HCT116 (cell line): Measurements from ENCODE around the gene FKBP5. TPM values are rescaled to one million over a fixed set of nuclear protein-coding genes. Genes with fewer than 3 reads are reported as not detected.
A peak's percentile ranks its signal among the peaks of the same experiment; 100 is the strongest.

Source experiments
- ATAC-seq: fragments of 200-7000 bp; cut with Tn5 transposase; 2 replicates; pipeline ENCODE4 v1.9.1; 2020; ENCODE audit warnings: mild to moderate bottlenecking, moderate library complexity
- BruUV-seq: library from RNA; stranded (reverse); fragments of 400-500 nt; replicated peaks from 2 replicates; lab custom pipeline; 2021; lab: Mats Ljungman, UMichigan
- CTCF ChIA-PET: fragments of 300-600 bp; sonication (Branson Sonifier 250); formaldehyde crosslinking; loops from one replicate; lab custom pipeline; 2021; ENCODE audit warnings: antibody characterized with exemption; lab: Charles Lee
- POLR2A ChIA-PET: fragments of 300-600, 350-600 bp; sonication (Branson Sonifier 250); formaldehyde crosslinking; loops from one replicate; lab custom pipeline; 2021; ENCODE audit warnings: antibody characterized with exemption; lab: Charles Lee
- RAD21 ChIA-PET, 2 experiments: fragments of 300-600 bp; sonication (Branson Sonifier 250); formaldehyde crosslinking; loops; one replicate each; lab custom pipeline; 2023; ENCODE audit warnings: low total read pairs in 2 of 2; ENCODE audit not compliant: uncharacterized antibody in 2 of 2, unreplicated experiment in 2 of 2, low non-redundant PET in 1 of 2; lab: Charles Lee
- DNase-seq: peaks from one replicate; pipeline ENCODE4 v3.0.0-alpha.2; 2010; ENCODE audit warnings: low read depth, low spot score
- H2AFZ ChIP-seq: fragments of 200-600 bp; shearing (Covaris generic), sonication (generic); 2 replicates; pipeline ENCODE4 v1.6.1; 2017; ENCODE audit warnings: low read depth, mixed run types, mixed read lengths, antibody characterized with exemption, low read length; ENCODE audit not compliant: poor library complexity, severe bottlenecking
- H3K27ac ChIP-seq: 2 replicates; pipeline ENCODE4 v1.5.1; 2012; ENCODE audit warnings: low read depth, low read length
- H3K27me3 ChIP-seq: fragments of 200-600 bp; sonication (generic); 2 replicates; pipeline ENCODE4 v1.6.1; 2016; ENCODE audit warnings: mixed run types, low read length, mixed read lengths; ENCODE audit not compliant: insufficient read depth
- H3K36me3 ChIP-seq, 2 experiments: fragments of 200-500 bp in 1 of 2; fragments of 200-600 bp in 1 of 2; sonication (Bioruptor generic) in 1 of 2; sonication (generic) in 1 of 2; 2 replicates each; pipeline versions ENCODE4 v1.5.1 to v1.6.1; 2014 to 2016; ENCODE audit warnings: low read length in 2 of 2, inconsistent platforms in 1 of 2, mixed read lengths in 1 of 2, mixed run types in 1 of 2; ENCODE audit not compliant: insufficient read depth in 2 of 2, control insufficient read depth in 1 of 2
- H3K4me1 ChIP-seq, 2 experiments: fragments of 200-600 bp in 1 of 2; sonication (generic) in 1 of 2; 2 replicates each; pipeline versions ENCODE4 v1.5.1 to v1.6.1; 2012 to 2017; ENCODE audit warnings: low read length in 2 of 2, inconsistent platforms in 1 of 2, mild to moderate bottlenecking in 1 of 2, mixed read lengths in 1 of 2, mixed run types in 1 of 2, moderate library complexity in 1 of 2; ENCODE audit not compliant: insufficient read depth in 2 of 2, control insufficient read depth in 1 of 2
- H3K4me2 ChIP-seq: fragments of 200-600 bp; sonication (generic); 2 replicates; pipeline ENCODE4 v1.6.1; 2017; ENCODE audit warnings: mixed run types, low read length, mixed read lengths
- H3K4me3 ChIP-seq, 2 experiments: fragments of 200-600 bp in 1 of 2; sonication (generic) in 1 of 2; replicated peaks in 1 of 2; 2 replicates each; pipeline ENCODE4 v1.5.1; 2011 to 2016; ENCODE audit warnings: low read length in 2 of 2, control low read depth in 1 of 2, low read depth in 1 of 2, mild to moderate bottlenecking in 1 of 2, mixed read lengths in 1 of 2, mixed run types in 1 of 2
- H3K79me2 ChIP-seq: fragments of 200-600 bp; sonication (generic); 2 replicates; pipeline ENCODE4 v1.6.1; 2017; ENCODE audit warnings: mild to moderate bottlenecking, mixed run types, low read length, moderate library complexity, mixed read lengths; ENCODE audit not compliant: insufficient read depth
- H3K9ac ChIP-seq: fragments of 200-600 bp; sonication (generic); 2 replicates; pipeline ENCODE4 v1.6.1; 2016; ENCODE audit warnings: low read length, mixed read lengths
- H3K9me2 ChIP-seq: fragments of 200-600 bp; sonication (generic), shearing (Covaris generic); 2 replicates; pipeline ENCODE4 v1.6.1; 2017; ENCODE audit warnings: mixed run types, mild to moderate bottlenecking, moderate library complexity; ENCODE audit not compliant: insufficient read depth
- H3K9me3 ChIP-seq, 2 experiments: fragments of 200-500 bp in 1 of 2; fragments of 200-600 bp in 1 of 2; sonication (Bioruptor generic) in 1 of 2; sonication (generic) in 1 of 2; 2 replicates each; pipeline ENCODE4 v1.6.1; 2014 to 2017; ENCODE audit warnings: low read length in 2 of 2, mixed read lengths in 2 of 2, inconsistent platforms in 1 of 2, low read depth in 1 of 2, mild to moderate bottlenecking in 1 of 2, mixed run types in 1 of 2, moderate library complexity in 1 of 2; ENCODE audit not compliant: control insufficient read depth in 1 of 2, insufficient read depth in 1 of 2
- H4K20me1 ChIP-seq: fragments of 200-600 bp; sonication (generic), shearing (Covaris generic); 2 replicates; pipeline ENCODE4 v1.6.1; 2017; ENCODE audit warnings: mixed run types, mild to moderate bottlenecking, moderate library complexity; ENCODE audit not compliant: insufficient read depth
- CBX3 ChIP-seq: IDR thresholded peaks from 2 replicates; pipeline ENCODE4 v1.6.1; 2012; ENCODE audit warnings: low read depth
- ELF1 ChIP-seq: IDR thresholded peaks from 2 replicates; pipeline ENCODE4 v1.6.1; 2012; ENCODE audit warnings: low read depth, borderline replicate concordance
- EZH2phosphoT487 ChIP-seq: fragments of 200-600 bp; IDR thresholded peaks from 2 replicates; pipeline ENCODE4 v1.6.1; 2018; ENCODE audit warnings: antibody characterized with exemption, borderline replicate concordance
- FOSL1 ChIP-seq: IDR thresholded peaks from 2 replicates; pipeline ENCODE4 v1.6.1; 2012; ENCODE audit warnings: low read depth
- POLR2AphosphoS5 ChIP-seq: IDR thresholded peaks from 2 replicates; pipeline ENCODE4 v1.6.1; 2011; ENCODE audit warnings: mild to moderate bottlenecking, low read depth, low read length, moderate library complexity
- RAD21 ChIP-seq: IDR thresholded peaks from 2 replicates; pipeline ENCODE4 v1.6.1; 2012; ENCODE audit warnings: low read depth, mild to moderate bottlenecking
- SIN3A ChIP-seq: IDR thresholded peaks from 2 replicates; pipeline ENCODE4 v1.6.1; 2012; ENCODE audit warnings: low read depth
- SP1 ChIP-seq: IDR thresholded peaks from 2 replicates; pipeline ENCODE4 v1.6.1; 2012; ENCODE audit warnings: low read depth
- SRF ChIP-seq: IDR thresholded peaks from 2 replicates; pipeline ENCODE4 v1.6.1; 2012; ENCODE audit warnings: low read depth
- TCF7L2 ChIP-seq: IDR thresholded peaks from 2 replicates; pipeline ENCODE4 v1.7.0; 2011; ENCODE audit warnings: borderline replicate concordance, inconsistent platforms; ENCODE audit not compliant: insufficient read depth, insufficient read length; ENCODE audit errors: extremely low read depth
- ZFX ChIP-seq: fragments of 450-650 bp; IDR thresholded peaks from 2 replicates; pipeline ENCODE4 v1.6.1; 2017
- ZNF274 ChIP-seq: fragments of 200-500 bp; sonication (Bioruptor generic); IDR thresholded peaks from 2 replicates; pipeline ENCODE4 v1.6.1; 2014; ENCODE audit warnings: mild to moderate bottlenecking, low read depth, low read length, inconsistent platforms
- intact Hi-C: fragments of 100-400 bp; cut with micrococcal nuclease; formaldehyde crosslinking; loops from 2 replicates; pipeline ENCODE4 v1.10.0; 2022
- total RNA-seq: library from RNA; stranded (reverse); gene quantifications from one replicate; pipeline ENCODE4 v1.2.1, GENCODE V29; 2021; ENCODE audit not compliant: unreplicated experiment
- TF ChIP-seq, protein P1 (sequence below), 3 experiments: fragments of 200-600 bp in 1 of 3; sonication (generic) in 1 of 3; IDR thresholded peaks in 2 of 3; conservative IDR thresholded peaks in 1 of 3; 2 replicates each; pipeline ENCODE4 v1.5.1; 2012 to 2017; ENCODE audit warnings: low read depth in 2 of 3, low read length in 2 of 3, antibody characterized with exemption in 1 of 3, borderline replicate concordance in 1 of 3, control low read depth in 1 of 3, mild to moderate bottlenecking in 1 of 3, mixed read lengths in 1 of 3, mixed run types in 1 of 3, moderate library complexity in 1 of 3; ENCODE audit not compliant: insufficient read depth in 1 of 3
- TF ChIP-seq, protein P2 (sequence below): IDR thresholded peaks from 2 replicates; pipeline ENCODE4 v1.6.1; 2012

Gene FKBP5
- total RNA-seq, 1 experiment from 2014 or later: 50.3 TPM

DNA sequence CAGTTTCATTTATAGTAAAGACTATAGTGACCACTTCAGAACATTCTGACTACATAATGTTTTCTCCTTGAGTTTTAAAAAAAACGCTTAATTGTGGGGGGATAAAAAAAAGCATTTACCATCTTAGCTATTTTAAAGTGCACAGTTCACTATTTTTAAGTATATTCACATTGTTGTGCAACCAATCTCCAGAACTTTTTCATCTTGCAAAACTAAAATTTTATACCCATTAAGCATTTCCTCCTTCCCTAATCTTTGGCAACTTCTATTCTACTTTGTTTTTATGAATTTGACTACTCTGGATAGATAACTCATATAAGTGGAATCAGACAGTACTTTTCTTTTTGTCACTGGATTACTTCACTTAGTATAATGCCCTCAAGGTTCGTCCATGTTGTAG lies 62.3 kb downstream of the FKBP5 start:
- ATAC-seq (no peak), DNase-seq (no peak)
- no TSS peak for BruUV-seq
- no peak overlapping the region for H3K27ac ChIP-seq
- H3K4me1 ChIP-seq: peaks cover 6 to 8% of the 10 kb centered on the region in 2 experiments; a peak in 2 of 4 replicates
- no peaks in the 10 kb centered on the region for H3K27me3 ChIP-seq
- H3K79me2 ChIP-seq: no peaks in the 10 kb centered on the region; the same call in 1 of the 2 replicates
- TF ChIP-seq CBX3 (no peak), SRF (no peak), EZH2phosphoT487 (no peak), SIN3A (no peak), ZFX (no peak), TCF7L2 (no peak)
- TF ChIP-seq, all 23 proteins: peak for 0
- no peaks in the 10 kb centered on the region for H3K9me2 ChIP-seq
- ChIA-PET RAD21 (no interaction called here), POLR2A (no interaction called here), CTCF (no interaction called here)
- H3K4me2 ChIP-seq: no peak overlapping the region
- peaks cover 0 to 13% of the 10 kb centered on the region in 2 experiments; a peak in 1 of 4 replicates for H3K36me3 ChIP-seq
- no peaks in the 10 kb centered on the region for H3K9me3 ChIP-seq
- no peaks in the 10 kb centered on the region for H4K20me1 ChIP-seq
- no peak overlapping the region for H3K4me3 ChIP-seq
- intact Hi-C loops: no loop called here
- no peak overlapping the region for H3K9ac ChIP-seq
- no peak overlapping the region for H2AFZ ChIP-seq

GRCh38 chr6:35624341-35625070 lies 64.2 kb downstream of the FKBP5 start:
- H3K9me2 ChIP-seq: no peaks in the 10 kb centered on the region
- ChIA-PET CTCF (interaction anchor here (0.9 to 2.2 kb wide), 8 partner anchors 9 to 112 kb away, joined by 3 to 10 read pairs (median 4); no protein-coding TSS in a partner anchor), RAD21 (interaction anchor here in 1 of 2 experiments (1.2 kb wide), 1 partner anchor 112 kb away, joined by 7 read pairs; no protein-coding TSS in a partner anchor), POLR2A (no interaction called here)
- H3K27ac ChIP-seq: no peak overlapping the region
- no peaks in the 10 kb centered on the region for H3K9me3 ChIP-seq
- H3K4me2 ChIP-seq: no peak overlapping the region
- DNase-seq (no peak), ATAC-seq (peak; percentile 70; the same call in 1 of the 2 replicates)
- H3K9ac ChIP-seq: no peak overlapping the region
- BruUV-seq: no TSS peak
- peaks cover 0 to 11% of the 10 kb centered on the region in 2 experiments; a peak in 1 of 4 replicates for H3K36me3 ChIP-seq
- H3K27me3 ChIP-seq: no peaks in the 10 kb centered on the region
- intact Hi-C loops: loop anchor here (1.0 kb wide), 1 partner anchor 41 kb away; no protein-coding TSS in a partner anchor
- no peak overlapping the region for H2AFZ ChIP-seq
- no peak overlapping the region for H3K4me3 ChIP-seq
- H3K79me2 ChIP-seq: no peaks in the 10 kb centered on the region; the same call in 1 of the 2 replicates
- H4K20me1 ChIP-seq: no peaks in the 10 kb centered on the region
- H3K4me1 ChIP-seq: peaks cover 4% of the 10 kb centered on the region in 2 experiments; a peak in 1 of 4 replicates
- TF ChIP-seq FOSL1: no peak
- no peak for TF ChIP-seq SP1
- TF ChIP-seq SIN3A: no peak
- TF ChIP-seq, protein P1, sequence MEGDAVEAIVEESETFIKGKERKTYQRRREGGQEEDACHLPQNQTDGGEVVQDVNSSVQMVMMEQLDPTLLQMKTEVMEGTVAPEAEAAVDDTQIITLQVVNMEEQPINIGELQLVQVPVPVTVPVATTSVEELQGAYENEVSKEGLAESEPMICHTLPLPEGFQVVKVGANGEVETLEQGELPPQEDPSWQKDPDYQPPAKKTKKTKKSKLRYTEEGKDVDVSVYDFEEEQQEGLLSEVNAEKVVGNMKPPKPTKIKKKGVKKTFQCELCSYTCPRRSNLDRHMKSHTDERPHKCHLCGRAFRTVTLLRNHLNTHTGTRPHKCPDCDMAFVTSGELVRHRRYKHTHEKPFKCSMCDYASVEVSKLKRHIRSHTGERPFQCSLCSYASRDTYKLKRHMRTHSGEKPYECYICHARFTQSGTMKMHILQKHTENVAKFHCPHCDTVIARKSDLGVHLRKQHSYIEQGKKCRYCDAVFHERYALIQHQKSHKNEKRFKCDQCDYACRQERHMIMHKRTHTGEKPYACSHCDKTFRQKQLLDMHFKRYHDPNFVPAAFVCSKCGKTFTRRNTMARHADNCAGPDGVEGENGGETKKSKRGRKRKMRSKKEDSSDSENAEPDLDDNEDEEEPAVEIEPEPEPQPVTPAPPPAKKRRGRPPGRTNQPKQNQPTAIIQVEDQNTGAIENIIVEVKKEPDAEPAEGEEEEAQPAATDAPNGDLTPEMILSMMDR (IDR thresholded peaks at IDR 0.05 in 2 of 3, conservative IDR thresholded peaks at IDR 0.05 in 1 of 3; ENCODE audit: borderline replicate concordance in 1 of 3, insufficient read depth in 1 of 3, low read depth in 2 of 3, low read length in 2 of 3): peak; percentile 42 to 46 (median 43); a peak in 5 of 6 replicates
- TF ChIP-seq ZFX: no peak
- TF ChIP-seq ELF1: no peak
- TF ChIP-seq, protein P2, sequence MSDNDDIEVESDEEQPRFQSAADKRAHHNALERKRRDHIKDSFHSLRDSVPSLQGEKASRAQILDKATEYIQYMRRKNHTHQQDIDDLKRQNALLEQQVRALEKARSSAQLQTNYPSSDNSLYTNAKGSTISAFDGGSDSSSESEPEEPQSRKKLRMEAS: no peak
- TF ChIP-seq POLR2AphosphoS5: no peak
- TF ChIP-seq RAD21: peak; percentile 58
- no peak for TF ChIP-seq ZNF274
